SK-N-SH (cell line): ENCODE data around the gene ART1. TPM values are rescaled to one million over a fixed set of nuclear protein-coding genes. Genes with fewer than 3 reads are reported as not detected.

Source experiments
- CTCF ChIA-PET: fragments of 300-600, 350-600 bp; formaldehyde crosslinking; extraction: SDS; loops from one replicate; lab custom pipeline; 2021; lab: Yijun Ruan, JAX
- POLR2A ChIA-PET: fragments of 350-600 bp; sonication (Branson Sonifier 250); formaldehyde crosslinking; extraction: SDS; loops from one replicate; lab custom pipeline; 2020; ENCODE audit warnings: antibody characterized with exemption, inconsistent platforms; lab: Yijun Ruan, JAX
- DNase-seq: peaks from one replicate; pipeline ENCODE4 v3.0.0; 2012
- H2AFZ ChIP-seq: fragments of 200-600 bp; sonication (generic); 2 replicates; pipeline ENCODE4 v1.8.1; 2016; ENCODE audit warnings: antibody characterized with exemption, mild to moderate bottlenecking, low read depth
- H3F3A ChIP-seq: fragments of 200-600 bp; sonication (generic); replicated peaks from 2 replicates; pipeline ENCODE3; 2016; ENCODE audit warnings: antibody characterized with exemption, mild to moderate bottlenecking; ENCODE audit not compliant: insufficient read depth
- H3K27ac ChIP-seq, 2 experiments: fragments of 200-500 bp in 1 of 2; fragments of 200-600 bp in 1 of 2; sonication (Bioruptor generic) in 1 of 2; sonication (generic), shearing (Covaris generic) in 1 of 2; 2 replicates each; pipeline versions ENCODE4 v1.5.1 to v1.6.1; 2014 to 2016; ENCODE audit warnings: low read depth in 2 of 2, inconsistent platforms in 1 of 2, low read length in 1 of 2, mild to moderate bottlenecking in 1 of 2, mixed read lengths in 1 of 2
- H3K27me3 ChIP-seq: fragments of 200-600 bp; sonication (generic), shearing (Covaris generic); 2 replicates; pipeline ENCODE4 v1.6.1; 2016; ENCODE audit warnings: mixed run types; ENCODE audit not compliant: insufficient read depth
- H3K36me3 ChIP-seq, 2 experiments: fragments of 200-500 bp in 1 of 2; fragments of 200-600 bp in 1 of 2; sonication (Bioruptor generic) in 1 of 2; sonication (generic) in 1 of 2; replicated peaks in 1 of 2; 2 replicates each; pipeline versions ENCODE3 to v1.5.1; 2014 to 2016; ENCODE audit warnings: low read length in 1 of 2, mild to moderate bottlenecking in 1 of 2; ENCODE audit not compliant: insufficient read depth in 2 of 2, control insufficient read depth in 1 of 2
- H3K4me1 ChIP-seq, 2 experiments: fragments of 200-500 bp in 1 of 2; fragments of 200-600 bp in 1 of 2; sonication (Bioruptor generic) in 1 of 2; sonication (generic), shearing (Covaris generic) in 1 of 2; 2 replicates each; pipeline versions ENCODE4 v1.5.1 to v1.6.1; 2014 to 2016; ENCODE audit warnings: low read depth in 1 of 2, low read length in 1 of 2, mixed run types in 1 of 2; ENCODE audit not compliant: insufficient read depth in 2 of 2, control insufficient read depth in 1 of 2
- H3K4me2 ChIP-seq: fragments of 200-600 bp; sonication (generic), shearing (Covaris generic); 2 replicates; pipeline ENCODE4 v1.6.1; 2017; ENCODE audit warnings: mixed run types
- H3K4me3 ChIP-seq, 2 experiments: fragments of 200-500 bp in 1 of 2; fragments of 200-600 bp in 1 of 2; sonication (Bioruptor generic) in 1 of 2; sonication (generic), shearing (Covaris generic) in 1 of 2; 2 replicates each; pipeline versions ENCODE4 v1.5.1 to v1.8.1; 2014 to 2016; ENCODE audit warnings: low read depth in 2 of 2, inconsistent platforms in 1 of 2, low read length in 1 of 2, mild to moderate bottlenecking in 1 of 2, mixed read lengths in 1 of 2, moderate library complexity in 1 of 2
- H3K79me2 ChIP-seq: fragments of 200-600 bp; sonication (generic); 2 replicates; pipeline ENCODE4 v1.8.1; 2017; ENCODE audit warnings: mild to moderate bottlenecking; ENCODE audit not compliant: insufficient read depth
- H3K9ac ChIP-seq: fragments of 200-600 bp; sonication (generic); 2 replicates; pipeline ENCODE4 v1.6.1; 2017; ENCODE audit warnings: mixed run types
- H3K9me2 ChIP-seq: fragments of 200-600 bp; sonication (generic); 2 replicates; pipeline ENCODE4 v1.6.1; 2017; ENCODE audit warnings: mixed run types
- H3K9me3 ChIP-seq: fragments of 200-600 bp; sonication (generic); 2 replicates; pipeline ENCODE4 v1.6.1; 2017; ENCODE audit warnings: mixed run types, mild to moderate bottlenecking, moderate library complexity
- H4K20me1 ChIP-seq: fragments of 200-600 bp; sonication (generic); 2 replicates; pipeline ENCODE4 v1.6.1; 2017; ENCODE audit warnings: mild to moderate bottlenecking, mixed run types; ENCODE audit not compliant: insufficient read depth
- CHD2 ChIP-seq: fragments of 150-350 bp; IDR thresholded peaks from 2 replicates; pipeline ENCODE4 v1.6.1; 2018; ENCODE audit warnings: low read length; ENCODE audit not compliant: partially characterized antibody
- CTCF ChIP-seq: fragments of 200-600 bp; sonication (generic); IDR thresholded peaks from 2 replicates; pipeline ENCODE4 v1.6.1; 2017; ENCODE audit warnings: antibody characterized with exemption, mild to moderate bottlenecking, moderate library complexity
- EP300 ChIP-seq, 2 experiments: IDR thresholded peaks; 2 replicates each; pipeline versions ENCODE4 v1.4.0 to v1.6.1; 2012; ENCODE audit warnings: borderline replicate concordance in 1 of 2, low read depth in 1 of 2, low read length in 1 of 2
- EZH2phosphoT487 ChIP-seq: fragments of 200-600 bp; sonication (generic); IDR thresholded peaks from 2 replicates; pipeline ENCODE4 v1.6.1; 2017; ENCODE audit warnings: low read depth, mixed run types, mild to moderate bottlenecking, antibody characterized with exemption, moderate library complexity, borderline replicate concordance
- FOSL2 ChIP-seq: IDR thresholded peaks from 2 replicates; pipeline ENCODE4 v1.4.0; 2012; ENCODE audit warnings: low read depth, mild to moderate bottlenecking, moderate library complexity, borderline replicate concordance
- GABPA ChIP-seq: IDR thresholded peaks from 2 replicates; pipeline ENCODE4 v1.4.0; 2012; ENCODE audit warnings: low read depth, mild to moderate bottlenecking
- IRF3 ChIP-seq: fragments of 150-350 bp; IDR thresholded peaks from 2 replicates; pipeline ENCODE4 v1.6.1; 2016; ENCODE audit warnings: mild to moderate bottlenecking, low read depth, low read length
- JUND ChIP-seq: IDR thresholded peaks from 2 replicates; pipeline ENCODE4 v1.4.0; 2012
- MAX ChIP-seq: IDR thresholded peaks from 2 replicates; pipeline ENCODE4 v1.4.0; 2012; ENCODE audit warnings: low read depth
- MXI1 ChIP-seq: IDR thresholded peaks from 2 replicates; pipeline ENCODE4 v1.6.1; 2012; ENCODE audit warnings: mild to moderate bottlenecking, low read depth, low read length, improper control_type of control experiment
- RFX5 ChIP-seq: IDR thresholded peaks from 2 replicates; pipeline ENCODE4 v1.6.1; 2012; ENCODE audit warnings: mild to moderate bottlenecking, improper control_type of control experiment, low read length
- RXRA ChIP-seq: IDR thresholded peaks from 2 replicates; pipeline ENCODE4 v1.4.0; 2012; ENCODE audit warnings: low read depth, mild to moderate bottlenecking, borderline replicate concordance
- SMC3 ChIP-seq: IDR thresholded peaks from 2 replicates; pipeline ENCODE4 v1.6.1; 2012; ENCODE audit warnings: low read depth, low read length, improper control_type of control experiment
- TEAD4 ChIP-seq: IDR thresholded peaks from 2 replicates; pipeline ENCODE4 v1.4.0; 2012; ENCODE audit warnings: mild to moderate bottlenecking, borderline replicate concordance; ENCODE audit not compliant: insufficient read depth
- USF2 ChIP-seq: fragments of 150-350 bp; IDR thresholded peaks from 2 replicates; pipeline ENCODE4 v1.6.1; 2017; ENCODE audit warnings: antibody characterized with exemption, low read length, low read depth, borderline replicate concordance
- YY1 ChIP-seq: IDR thresholded peaks from 2 replicates; pipeline ENCODE4 v1.4.0; 2012; ENCODE audit warnings: low read depth, mild to moderate bottlenecking
- ZBTB33 ChIP-seq: IDR thresholded peaks from 2 replicates; pipeline ENCODE4 v1.4.0; 2012; ENCODE audit warnings: low read depth, borderline replicate concordance
- polyA plus RNA-seq, 3 experiments: library from polyadenylated mRNA; depleted of rRNA; stranded (reverse); fragments of >200 nt; gene quantifications; 2 replicates each; pipeline ENCODE4 v1.2.3, GENCODE V29; 2012
- TF ChIP-seq, protein P1 (sequence below): IDR thresholded peaks from 2 replicates; pipeline ENCODE4 v1.6.1; 2012; ENCODE audit warnings: mild to moderate bottlenecking, low read depth, low read length, moderate library complexity

ART1 gene
- polyA plus RNA-seq, 1 of the 3 experiments (the other 2 are of a cell fraction): not detected

DNA sequence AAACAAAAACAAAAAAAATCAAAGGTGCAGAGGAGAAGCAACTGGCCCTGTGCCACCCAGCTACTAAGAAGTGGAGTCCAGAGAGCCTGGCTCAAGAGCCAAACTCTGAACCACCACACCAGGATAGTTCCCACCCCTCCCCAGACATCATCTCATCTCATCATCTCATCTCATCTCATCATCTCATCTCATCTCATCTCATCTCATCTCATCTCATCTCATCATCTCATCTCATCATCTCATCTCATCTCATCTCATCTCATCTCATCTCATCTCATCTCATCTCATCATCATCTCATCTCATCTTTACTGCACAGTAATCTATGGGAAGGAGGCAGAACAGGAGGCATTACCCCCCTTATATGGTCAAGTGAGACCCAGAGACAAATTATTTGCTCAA, 17.9 kb downstream of the ART1 start:
- H3K79me2 ChIP-seq: no peaks in the 10 kb centered on the region
- TF ChIP-seq EP300 (IDR thresholded peaks at IDR 0.05; ENCODE audit: borderline replicate concordance in 1 of 2, low read depth in 1 of 2, low read length in 1 of 2) (no peak), ZBTB33 (no peak), MXI1 (no peak), IRF3 (no peak), EZH2phosphoT487 (no peak), SMC3 (no peak), TEAD4 (no peak), YY1 (no peak), CHD2 (no peak), JUND (no peak), GABPA (no peak), RFX5 (no peak), USF2 (no peak), MAX (no peak), CTCF (no peak), FOSL2 (no peak), RXRA (no peak)
- TF ChIP-seq, protein P1, sequence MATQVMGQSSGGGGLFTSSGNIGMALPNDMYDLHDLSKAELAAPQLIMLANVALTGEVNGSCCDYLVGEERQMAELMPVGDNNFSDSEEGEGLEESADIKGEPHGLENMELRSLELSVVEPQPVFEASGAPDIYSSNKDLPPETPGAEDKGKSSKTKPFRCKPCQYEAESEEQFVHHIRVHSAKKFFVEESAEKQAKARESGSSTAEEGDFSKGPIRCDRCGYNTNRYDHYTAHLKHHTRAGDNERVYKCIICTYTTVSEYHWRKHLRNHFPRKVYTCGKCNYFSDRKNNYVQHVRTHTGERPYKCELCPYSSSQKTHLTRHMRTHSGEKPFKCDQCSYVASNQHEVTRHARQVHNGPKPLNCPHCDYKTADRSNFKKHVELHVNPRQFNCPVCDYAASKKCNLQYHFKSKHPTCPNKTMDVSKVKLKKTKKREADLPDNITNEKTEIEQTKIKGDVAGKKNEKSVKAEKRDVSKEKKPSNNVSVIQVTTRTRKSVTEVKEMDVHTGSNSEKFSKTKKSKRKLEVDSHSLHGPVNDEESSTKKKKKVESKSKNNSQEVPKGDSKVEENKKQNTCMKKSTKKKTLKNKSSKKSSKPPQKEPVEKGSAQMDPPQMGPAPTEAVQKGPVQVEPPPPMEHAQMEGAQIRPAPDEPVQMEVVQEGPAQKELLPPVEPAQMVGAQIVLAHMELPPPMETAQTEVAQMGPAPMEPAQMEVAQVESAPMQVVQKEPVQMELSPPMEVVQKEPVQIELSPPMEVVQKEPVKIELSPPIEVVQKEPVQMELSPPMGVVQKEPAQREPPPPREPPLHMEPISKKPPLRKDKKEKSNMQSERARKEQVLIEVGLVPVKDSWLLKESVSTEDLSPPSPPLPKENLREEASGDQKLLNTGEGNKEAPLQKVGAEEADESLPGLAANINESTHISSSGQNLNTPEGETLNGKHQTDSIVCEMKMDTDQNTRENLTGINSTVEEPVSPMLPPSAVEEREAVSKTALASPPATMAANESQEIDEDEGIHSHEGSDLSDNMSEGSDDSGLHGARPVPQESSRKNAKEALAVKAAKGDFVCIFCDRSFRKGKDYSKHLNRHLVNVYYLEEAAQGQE: no peak
- H3K36me3 ChIP-seq: peaks cover 0 to 17% of the 10 kb centered on the region in 2 experiments
- no peak for DNase-seq
- H3K27ac ChIP-seq: no peak overlapping the region
- H2AFZ ChIP-seq: no peak overlapping the region
- no peaks in the 10 kb centered on the region for H3K9me3 ChIP-seq
- H3K4me1 ChIP-seq: no peaks in the 10 kb centered on the region
- H4K20me1 ChIP-seq: no peaks in the 10 kb centered on the region
- POLR2A ChIA-PET: no interaction called here
- no peak overlapping the region for H3K4me3 ChIP-seq
- CTCF ChIA-PET: no interaction called here
- no peaks in the 10 kb centered on the region for H3K9me2 ChIP-seq
- no peaks in the 10 kb centered on the region; the same call in 1 of the 2 replicates for H3K27me3 ChIP-seq
- H3K9ac ChIP-seq: no peak overlapping the region
- no peaks in the 10 kb centered on the region for H3F3A ChIP-seq
- H3K4me2 ChIP-seq: no peak overlapping the region
